ENCODE data around the gene ZNF628. TPM values are rescaled to one million over a fixed set of nuclear protein-coding genes. Genes with fewer than 3 reads are reported as not detected.

Gene ZNF628
- total and polyA plus RNA-seq, 2 of the 8 experiments (the other 6 are each of a cell fraction or from before 2014, with no cell fraction given): 1.7 to 10.8 TPM

DNA sequence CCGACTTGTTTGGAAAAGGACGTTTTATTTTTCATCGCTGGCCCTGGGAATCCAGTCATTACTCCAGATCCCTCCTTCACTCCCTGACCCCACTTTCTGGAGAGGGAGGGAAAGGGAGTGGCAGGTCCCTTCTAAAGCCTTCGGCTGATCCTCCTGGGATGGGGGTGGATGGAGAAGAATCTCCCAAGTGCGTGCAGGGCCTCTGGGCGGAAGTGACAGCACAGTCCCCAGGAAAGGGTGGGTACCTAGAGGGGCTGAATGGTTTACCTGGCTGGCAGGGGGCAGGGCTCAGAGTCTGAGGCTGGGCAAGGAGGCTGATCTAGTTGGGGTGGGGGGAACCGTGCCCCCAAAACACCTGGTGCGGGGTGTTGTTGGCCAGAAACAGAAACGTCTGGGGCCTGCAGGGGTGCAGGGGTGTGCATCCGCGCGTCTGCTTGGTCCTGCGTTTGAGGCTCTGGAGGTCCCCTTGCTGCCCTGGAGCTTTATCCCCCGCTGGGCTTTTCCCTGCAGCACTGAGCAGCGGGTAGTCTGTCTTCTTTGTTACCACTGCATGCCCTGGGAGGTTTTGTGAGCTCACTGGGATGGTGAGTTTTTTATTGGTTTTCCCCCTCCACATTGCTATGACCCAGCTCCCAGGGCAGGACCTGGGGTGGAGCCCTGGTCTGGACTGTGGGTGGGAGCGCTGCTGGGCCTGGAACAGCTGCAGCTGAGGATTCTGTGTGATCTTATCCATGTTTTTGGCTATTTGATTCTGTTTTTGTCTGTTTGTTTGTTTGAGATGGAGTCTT lies 3.0 kb upstream of the ZNF628 start (continued):
- no peak for TF ChIP-seq CHD7 (IDR thresholded peaks at IDR 0.05; ENCODE audit: insufficient replicate concordance, low read length)
- no peak for TF ChIP-seq JUN (IDR thresholded peaks at IDR 0.05; ENCODE audit: low read depth, low read length)
- no peak for TF ChIP-seq CBX5 (IDR thresholded peaks at IDR 0.05; ENCODE audit: low read depth, low read length)
- no peak for TF ChIP-seq SP1 (IDR thresholded peaks at IDR 0.05; ENCODE audit: low read depth, low read length)
- TF ChIP-seq, protein P1, sequence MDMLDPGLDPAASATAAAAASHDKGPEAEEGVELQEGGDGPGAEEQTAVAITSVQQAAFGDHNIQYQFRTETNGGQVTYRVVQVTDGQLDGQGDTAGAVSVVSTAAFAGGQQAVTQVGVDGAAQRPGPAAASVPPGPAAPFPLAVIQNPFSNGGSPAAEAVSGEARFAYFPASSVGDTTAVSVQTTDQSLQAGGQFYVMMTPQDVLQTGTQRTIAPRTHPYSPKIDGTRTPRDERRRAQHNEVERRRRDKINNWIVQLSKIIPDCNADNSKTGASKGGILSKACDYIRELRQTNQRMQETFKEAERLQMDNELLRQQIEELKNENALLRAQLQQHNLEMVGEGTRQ (IDR thresholded peaks at IDR 0.05; ENCODE audit: low read length): no peak
